Umbilical cord (tissue), 2 donors: ENCODE measurements around the gene HINT2. TPM values are rescaled to one million over a fixed set of nuclear protein-coding genes. Genes with fewer than 3 reads are reported as not detected.

Experiments
- DNase-seq: peaks from one replicate; pipeline ENCODE4 v3.0.0-alpha.2; 2015; ENCODE audit warnings: low spot score
- total RNA-seq: library from RNA; depleted of rRNA; stranded (reverse); fragments of >200 nt; gene quantifications from one replicate; pipeline ENCODE4 v1.2.3, GENCODE V29; 2014; ENCODE audit warnings: low replicate concordance; ENCODE audit not compliant: insufficient read depth

The HINT2 gene
- total RNA-seq, 1 donor from 2014 or later = 2.9 TPM

DNA sequence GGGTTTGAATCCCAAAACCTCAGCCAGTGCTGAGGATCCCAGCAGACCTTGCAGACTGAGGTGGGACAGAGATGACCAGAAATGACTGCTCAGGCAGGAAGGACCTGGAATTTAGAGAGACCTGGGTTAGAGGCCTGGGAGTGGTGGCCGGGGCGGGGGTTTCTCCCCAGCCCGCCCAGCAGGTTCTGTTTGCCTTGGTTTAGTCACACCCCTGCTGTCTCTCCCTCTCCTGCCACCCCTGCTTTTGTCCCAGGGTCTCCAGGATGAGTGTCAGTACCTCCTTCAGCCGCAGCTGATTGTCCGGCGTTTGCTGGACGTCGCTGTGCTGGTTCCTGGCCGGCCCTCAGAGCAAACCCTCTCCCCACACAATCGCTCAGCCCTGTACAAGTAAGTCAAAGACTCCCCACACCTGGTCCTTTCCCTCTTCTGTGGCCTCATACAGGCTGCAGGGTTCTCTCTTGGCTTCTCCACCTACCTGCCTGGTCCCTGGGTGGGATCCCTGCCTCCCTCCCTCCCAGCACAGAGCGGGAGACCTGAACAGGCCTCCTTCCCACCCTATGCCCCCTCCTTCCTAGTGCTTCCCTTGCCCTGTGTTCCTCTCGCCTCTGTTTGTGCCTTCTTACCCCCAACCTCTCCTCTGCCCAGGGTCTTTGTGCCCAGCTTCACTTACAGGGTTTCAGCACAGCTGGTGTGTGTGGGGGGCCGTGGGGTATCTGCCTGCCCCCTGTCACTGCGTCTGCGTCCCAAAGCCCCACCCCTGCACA is 26.2 kb upstream of the HINT2 start:
- DNase-seq = no peak

GRCh38 chr9:35839926-35840325 is 25.1 kb upstream of the HINT2 start:
- no peak for DNase-seq

- DNase-seq = no peak
These were observed 21.8 kb upstream of the HINT2 start for GRCh38 chr9:35836595-35836994.

DNA sequence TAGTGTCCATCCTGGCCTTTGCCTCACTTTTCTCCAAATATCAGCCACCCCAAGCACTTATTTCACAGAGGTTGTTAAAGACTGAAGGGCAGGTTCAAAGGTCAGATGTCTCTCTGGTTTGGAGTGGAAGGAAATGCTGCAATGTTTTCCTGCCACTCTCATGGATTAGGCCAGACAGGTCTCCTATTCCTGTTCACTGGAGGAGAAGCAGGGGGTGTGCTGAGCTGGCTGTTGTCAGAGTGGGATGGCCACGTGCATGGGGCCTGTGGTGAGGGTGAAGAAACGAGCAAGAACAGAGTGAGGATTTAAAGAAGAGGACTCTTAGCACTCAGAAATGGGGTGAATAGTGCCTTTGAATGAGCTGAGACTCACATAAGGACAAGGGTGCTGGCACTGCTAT is 20.9 kb upstream of the HINT2 start:
- no peak for DNase-seq

GRCh38 chr9:35835216-35835632 is 20.4 kb upstream of the HINT2 start:
- no peak for DNase-seq

DNA sequence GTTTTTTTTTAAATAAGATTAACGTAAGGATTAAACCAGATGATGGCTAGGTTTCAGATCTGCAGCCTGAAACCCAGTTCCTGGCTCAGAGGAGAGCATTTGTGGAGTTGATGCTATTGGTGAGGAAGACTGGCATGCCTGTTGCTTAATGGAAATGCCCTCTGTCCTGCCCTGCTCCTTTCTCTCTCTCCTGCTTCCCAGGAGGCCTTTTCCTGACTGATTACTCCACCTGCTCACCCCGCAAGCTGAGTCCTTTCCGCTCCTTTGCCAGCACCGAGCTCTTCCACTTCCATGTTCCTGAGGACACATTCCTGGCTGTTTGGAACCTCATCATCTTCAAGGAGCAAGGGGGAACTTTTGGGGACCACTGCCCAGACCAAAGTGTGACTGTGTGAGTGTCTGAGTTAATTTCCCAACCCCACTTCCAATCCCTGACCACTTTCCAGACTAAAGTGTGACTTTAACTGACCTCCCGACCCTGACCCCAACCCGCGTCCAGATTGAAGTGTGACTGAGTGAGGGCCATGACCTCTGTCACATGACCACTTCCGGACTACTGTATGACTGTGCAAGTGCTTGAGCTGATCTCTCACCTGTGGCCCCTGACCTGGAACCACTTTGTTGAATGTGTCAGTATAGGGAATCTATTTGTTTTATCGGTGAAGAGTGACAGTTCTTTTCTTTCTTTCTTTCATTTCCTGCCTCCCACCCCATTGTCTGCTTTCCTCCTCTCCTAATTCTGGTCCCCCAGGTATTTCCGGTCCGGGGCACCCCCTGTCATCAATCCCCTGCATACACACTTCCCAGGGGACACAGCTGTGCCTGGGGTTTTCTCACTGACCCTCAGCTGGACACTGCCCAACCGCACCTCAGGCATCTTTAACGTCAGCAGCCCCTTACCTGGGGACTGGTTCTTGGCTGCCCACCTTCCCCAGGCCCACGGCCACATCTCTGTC is 19.7 kb upstream of the HINT2 start:
- DNase-seq = no peak

DNA sequence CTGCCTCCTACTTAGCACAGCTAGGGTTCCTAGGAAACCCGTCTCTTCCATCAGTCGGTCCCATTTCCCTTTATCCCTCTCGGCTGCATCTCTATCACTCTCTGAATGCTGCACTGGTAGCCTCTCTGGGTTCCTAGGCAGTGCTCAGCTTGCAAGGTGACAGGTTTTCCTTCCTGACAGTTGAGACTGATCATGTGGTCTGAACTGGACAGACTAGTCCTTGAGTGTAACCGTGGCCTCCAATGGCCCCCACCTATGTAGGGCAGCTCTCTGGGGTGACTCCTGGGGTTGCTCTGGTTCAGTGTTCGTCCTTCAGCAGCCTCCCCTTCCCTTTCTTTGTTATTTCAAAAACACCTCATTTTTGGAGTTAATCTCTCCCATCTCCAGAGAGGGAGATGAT is 18.0 kb upstream of the HINT2 start:
- no peak for DNase-seq

- DNase-seq = no peak
These were observed 16.2 kb upstream of the HINT2 start for GRCh38 chr9:35831040-35831439.

DNA sequence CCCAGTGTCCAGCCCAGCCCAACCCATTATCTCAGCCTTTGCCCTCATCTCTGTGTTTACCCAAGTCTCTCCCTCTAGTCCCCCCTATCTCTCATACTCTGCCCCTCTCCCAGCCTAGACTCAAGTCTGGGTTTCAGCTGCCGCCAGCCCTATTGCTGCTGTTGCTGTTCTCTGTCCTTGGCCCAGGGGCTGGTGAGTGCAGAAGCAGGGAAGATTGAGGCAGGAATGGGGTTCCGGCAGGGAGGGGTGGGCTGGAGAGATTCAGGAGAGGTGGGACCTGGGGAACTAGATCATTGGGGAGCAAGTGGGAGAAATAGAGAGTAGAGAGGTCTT is 14.9 kb upstream of the HINT2 start:
- no peak for DNase-seq

GRCh38 chr9:35829084-35829763 is 14.4 kb upstream of the HINT2 start, which contains the start of gene TMEM8B:
Gene TMEM8B (plus strand): TSS chr9:35829228. CDS start chr9:35829448, 220 bp downstream.
- peak; percentile 98 for DNase-seq

DNA sequence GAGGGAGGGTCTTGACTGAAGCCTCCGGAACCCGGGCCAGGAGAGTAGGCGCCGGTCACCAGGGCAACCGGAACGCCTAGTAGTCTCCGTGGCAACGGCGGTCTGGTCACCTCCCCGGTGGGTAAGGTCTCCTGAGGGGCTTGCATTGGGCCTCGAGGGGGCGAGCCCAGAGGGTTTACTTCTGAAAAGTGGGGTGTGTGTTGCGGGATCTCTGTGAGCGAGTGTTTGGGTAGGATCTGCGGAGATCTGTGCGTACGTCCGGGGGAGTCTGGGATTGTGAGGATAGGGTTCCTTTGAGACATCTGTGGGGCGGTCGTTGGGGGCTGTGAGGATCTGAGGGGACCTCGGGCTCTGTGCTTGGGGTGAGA is 13.9 kb upstream of the HINT2 start, which contains the start of gene FAM221B:
TSS of gene FAM221B (minus strand) at position 17 of the 368 bp plus-strand sequence. CDS start 2,571 bp downstream, outside the sequence.
- no peak for DNase-seq

- peak; percentile 25 for DNase-seq
These were observed 12.6 kb upstream of the HINT2 start for GRCh38 chr9:35827486-35827885.

DNA sequence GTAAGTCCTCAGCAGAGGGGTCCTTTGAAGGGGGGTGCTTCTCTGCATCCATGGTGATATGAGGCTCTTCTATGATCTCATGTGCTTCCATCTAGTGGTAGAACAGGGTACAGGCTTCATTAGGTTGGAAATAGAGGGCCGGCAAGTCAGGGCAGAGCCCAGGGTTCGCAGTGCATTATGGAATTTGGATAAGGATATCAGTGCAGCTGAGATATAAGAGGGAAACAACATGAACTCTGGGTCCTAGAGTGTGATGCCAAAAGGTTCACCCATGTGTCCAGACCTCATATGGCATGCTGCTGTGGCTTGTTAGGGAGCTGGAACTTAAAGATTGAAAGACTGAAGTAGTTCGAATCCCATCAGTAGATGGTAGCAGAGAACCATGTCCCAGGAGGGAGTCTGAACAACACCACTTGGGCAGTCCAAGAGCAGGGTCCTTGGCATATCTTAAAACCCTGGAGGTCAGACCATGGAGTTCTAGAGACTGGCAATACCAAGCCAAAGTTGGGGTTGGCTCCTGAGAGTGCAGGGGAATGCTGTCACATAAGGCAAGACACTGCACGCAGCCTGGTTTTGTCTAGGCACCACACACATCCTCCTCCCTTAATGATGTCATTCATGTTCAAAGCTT is 11.3 kb upstream of the HINT2 start:
- DNase-seq = peak; percentile 82

GRCh38 chr9:35822926-35823325 is 8.1 kb upstream of the HINT2 start:
- no peak for DNase-seq

DNA sequence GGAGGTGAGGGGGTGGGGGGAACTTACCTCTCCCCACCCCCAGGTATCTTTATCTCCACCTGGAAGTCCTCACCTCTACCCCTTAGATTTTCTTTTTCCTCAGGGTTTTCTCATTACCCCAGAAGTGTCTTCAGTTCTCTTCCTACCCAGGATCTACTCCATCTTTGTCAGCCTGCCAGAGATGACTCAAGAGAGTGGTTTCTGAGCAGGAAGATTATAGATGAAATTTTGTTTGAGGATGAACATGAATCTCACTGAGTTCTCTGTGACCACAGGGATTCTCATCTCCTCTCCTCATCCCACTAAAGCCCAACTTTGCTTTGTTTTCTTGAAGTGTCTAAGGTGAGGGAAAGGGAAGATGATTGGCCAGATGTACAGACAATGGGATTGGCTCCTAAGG is 5.2 kb upstream of the HINT2 start:
- DNase-seq = peak; percentile 59

DNA sequence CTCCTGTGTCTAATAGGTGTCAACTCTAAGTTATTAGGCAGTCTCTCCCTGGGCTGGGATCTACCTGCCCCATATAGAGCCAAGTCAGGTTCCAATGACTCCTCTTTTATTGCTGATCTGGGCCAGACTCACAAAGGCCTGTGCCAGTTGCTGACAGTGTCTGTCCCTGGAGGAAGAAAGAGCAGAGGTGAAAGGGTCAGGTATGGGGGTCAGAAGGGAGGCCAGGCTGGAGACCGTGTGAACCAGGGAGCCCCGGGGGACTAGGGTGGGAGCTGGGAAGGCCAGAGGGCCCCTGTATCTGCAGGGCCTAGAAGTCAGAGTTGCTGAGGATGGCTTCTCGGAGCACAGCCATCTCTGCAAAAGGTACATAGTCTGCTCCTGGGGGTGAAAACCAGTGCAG is 3.5 kb upstream of the HINT2 start:
- DNase-seq = no peak

GRCh38 chr9:35816708-35817107 is 1.9 kb upstream of the HINT2 start:
- DNase-seq = no peak

- DNase-seq = peak; percentile 77
These were observed 569 bp downstream of the HINT2 start for GRCh38 chr9:35814106-35814840.

GRCh38 chr9:35813434-35814105 is 1.3 kb downstream of the HINT2 start:
- DNase-seq = no peak

DNA sequence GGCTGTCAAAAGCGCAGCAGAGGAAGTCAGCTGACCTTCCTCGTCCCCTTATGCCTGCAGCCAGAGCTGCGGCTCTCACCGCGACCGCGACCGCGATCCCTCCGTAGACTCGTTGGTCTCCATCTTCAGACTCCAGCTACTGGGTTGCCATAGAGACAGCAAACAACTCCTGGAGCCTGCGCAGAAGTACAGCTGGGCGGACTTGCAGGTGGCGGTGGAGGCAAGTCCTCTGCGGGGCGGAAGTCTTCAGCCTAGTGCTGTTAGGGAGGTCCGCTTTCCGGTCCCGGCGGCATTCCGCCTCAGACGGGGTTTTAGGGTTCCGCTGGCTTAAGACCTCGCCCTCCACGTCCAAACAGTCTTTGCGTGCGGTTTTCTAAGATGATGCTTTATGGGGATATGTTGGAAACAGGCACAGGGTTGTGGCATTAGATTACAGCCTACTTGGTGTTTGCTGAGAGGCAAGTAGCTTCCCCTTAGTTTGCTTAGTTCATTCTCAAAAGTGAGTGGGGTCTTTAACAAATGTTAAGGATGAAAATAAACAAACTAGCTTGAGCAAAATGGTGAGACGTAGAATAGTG is 2.7 kb downstream of the HINT2 start, which contains the start of gene SPAG8:
TSS of gene SPAG8 (minus strand) at position 238 of the 578 bp plus-strand sequence. CDS start at position 123, 115 bp downstream.
- peak; percentile 99 for DNase-seq
